Bone marrow (tissue), 2 donors: Measurements from ENCODE around the gene ACSF3.

Experiments
- DNase-seq, 2 donors: peaks; one replicate each; lab custom pipeline; 2025; lab: John Stamatoyannopoulos, UW

The ACSF3 gene

DNA sequence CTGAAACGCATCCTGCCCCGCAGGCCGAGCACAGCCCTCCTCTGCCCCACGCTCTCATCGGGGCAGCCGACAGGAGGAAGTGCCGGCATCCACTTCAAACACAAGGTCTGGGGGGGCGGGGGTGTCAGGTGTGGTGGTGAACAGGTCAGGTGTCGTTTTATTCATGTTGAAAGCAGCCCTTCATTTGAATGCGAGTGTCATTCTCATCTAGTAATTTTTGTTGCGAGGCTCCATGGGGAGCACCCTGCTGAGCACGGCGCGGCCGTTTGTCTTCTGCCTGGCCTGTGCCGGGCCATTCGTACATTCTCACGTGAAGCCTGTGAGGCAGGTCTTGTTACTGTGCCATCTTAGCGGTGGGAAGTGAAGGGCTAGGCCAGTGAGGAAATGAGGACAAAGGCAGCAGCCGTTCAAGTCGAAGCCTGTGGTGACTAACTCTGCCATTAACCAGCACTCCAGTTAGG is 1.9 kb downstream of the ACSF3 start:
- no peak for DNase-seq

GRCh38 chr16:89096042-89096717 is 2.5 kb downstream of the ACSF3 start:
- no peak for DNase-seq

DNA sequence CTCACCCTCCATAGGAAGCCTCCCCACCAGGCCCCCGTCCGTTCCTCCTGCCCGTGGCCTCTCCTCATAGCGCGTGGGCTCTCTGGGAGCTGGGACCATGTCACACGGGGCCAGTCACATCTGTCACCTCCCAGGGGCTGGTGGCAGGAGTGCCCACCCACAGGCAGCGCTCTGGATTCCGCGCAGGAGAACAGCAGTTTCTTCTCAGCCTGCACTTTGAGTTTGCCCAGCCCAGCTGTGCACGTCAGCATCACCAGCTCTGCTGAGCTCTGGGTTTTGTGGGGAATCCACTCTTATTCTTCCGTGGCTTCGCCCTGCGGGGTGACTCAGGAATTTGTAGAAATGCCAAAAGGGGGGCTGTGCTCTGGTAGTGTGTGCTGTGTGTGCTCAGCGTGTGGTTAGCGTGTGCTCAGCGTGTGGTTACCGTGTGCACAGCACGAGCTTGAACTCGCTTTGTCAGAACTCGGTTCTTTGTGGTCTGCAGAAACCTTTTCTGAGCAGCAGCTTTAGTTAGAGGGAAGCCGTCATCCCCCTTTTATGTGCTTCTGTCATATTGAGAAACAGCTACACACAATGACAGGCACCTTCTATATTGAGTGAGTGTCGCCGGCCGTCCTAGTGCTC is 3.2 kb downstream of the ACSF3 start:
- DNase-seq, result no peak

DNA sequence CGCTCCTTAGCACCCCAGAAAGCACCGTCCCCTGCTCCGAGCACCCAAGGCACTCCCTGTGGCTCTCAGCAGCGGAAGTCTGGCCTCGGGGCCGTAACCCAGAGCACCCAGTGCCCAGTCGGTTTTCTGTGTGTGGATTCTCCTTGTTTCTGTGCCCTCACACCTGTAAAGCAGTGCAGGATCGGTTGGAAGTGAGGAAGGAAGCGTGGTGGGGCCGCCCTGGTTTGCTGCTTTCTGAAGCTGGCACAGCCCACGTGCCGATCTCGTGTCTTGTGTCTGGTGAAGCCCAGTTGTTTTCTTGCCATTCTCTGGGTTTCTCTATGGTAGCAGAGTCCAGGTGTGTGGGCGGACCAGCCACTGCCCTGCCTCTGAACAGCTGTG is 3.7 kb downstream of the ACSF3 start:
- DNase-seq, result no peak

DNA sequence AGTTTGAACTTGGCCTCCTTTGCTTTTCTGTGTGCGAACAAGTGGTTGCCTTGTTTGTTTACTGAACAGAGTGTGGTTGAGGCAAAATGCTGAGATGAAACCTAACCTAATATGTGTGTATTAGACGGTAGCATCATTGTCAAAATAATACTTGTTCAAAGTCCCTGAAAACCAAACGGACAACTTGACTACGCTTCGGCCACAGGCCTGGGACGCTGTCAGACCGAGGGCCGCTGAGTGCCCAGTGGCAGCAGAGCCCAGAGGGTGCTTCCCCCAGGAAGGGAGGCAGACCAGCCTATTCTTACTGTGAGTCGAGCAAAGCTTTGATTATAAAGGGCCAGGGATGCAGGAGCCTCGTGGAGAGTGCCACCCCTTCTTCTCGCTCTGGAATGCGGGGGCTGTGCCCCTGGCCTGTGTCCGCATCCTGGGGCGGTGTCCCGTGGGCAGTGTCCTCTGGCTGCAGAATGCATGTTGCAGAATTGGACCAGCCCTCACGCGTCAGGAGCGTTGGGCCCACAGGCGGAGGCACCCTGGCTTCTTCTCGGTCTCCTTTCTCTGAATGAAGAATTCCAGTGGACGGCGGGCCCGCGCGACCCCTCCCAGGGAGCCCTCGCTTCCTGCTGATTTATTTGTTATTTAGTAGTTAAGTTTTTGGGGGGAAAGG is 5.2 kb downstream of the ACSF3 start:
- no peak for DNase-seq

DNA sequence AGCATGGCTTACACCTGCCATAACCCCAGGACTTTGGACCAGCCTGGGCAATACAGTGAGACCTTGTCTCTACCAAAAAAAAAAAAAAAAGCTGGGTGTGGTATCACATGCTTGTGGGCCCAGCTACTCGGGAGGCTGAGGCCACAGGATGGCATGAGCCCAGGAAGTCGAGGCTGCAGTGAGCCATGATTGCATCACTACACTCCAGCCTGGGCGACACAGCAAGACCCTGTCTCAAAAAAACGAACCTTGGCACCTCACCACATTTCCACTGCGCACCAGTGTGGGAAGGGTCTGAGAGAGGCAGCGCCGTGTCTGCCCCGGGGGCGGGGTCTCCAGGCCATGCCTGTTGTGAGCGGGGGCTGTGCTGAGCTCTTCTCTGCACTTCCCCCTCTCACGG is 6.3 kb downstream of the ACSF3 start:
- no peak for DNase-seq

DNA sequence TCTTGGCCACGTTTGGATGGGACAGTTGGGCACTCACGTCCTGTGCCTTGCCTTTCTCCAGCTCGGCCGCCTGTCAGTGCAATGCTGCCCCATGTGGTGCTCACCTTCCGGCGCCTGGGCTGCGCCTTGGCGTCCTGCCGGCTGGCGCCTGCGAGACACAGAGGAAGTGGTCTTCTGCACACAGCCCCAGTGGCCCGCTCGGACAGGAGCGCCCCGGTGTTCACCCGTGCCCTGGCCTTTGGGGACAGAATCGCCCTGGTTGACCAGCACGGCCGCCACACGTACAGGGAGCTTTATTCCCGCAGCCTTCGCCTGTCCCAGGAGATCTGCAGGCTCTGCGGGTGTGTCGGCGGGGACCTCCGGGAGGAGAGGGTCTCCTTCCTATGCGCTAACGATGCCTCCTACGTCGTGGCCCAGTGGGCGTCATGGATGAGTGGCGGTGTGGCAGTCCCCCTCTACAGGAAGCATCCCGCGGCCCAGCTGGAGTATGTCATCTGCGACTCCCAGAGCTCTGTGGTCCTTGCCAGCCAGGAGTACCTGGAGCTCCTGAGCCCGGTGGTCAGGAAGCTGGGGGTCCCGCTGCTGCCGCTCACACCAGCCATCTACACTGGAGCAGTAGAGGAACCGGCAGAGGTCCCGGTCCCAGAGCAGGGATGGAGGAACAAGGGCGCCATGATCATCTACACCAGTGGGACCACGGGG is 7.1 kb downstream of the ACSF3 start:
- DNase-seq, result no peak

DNA sequence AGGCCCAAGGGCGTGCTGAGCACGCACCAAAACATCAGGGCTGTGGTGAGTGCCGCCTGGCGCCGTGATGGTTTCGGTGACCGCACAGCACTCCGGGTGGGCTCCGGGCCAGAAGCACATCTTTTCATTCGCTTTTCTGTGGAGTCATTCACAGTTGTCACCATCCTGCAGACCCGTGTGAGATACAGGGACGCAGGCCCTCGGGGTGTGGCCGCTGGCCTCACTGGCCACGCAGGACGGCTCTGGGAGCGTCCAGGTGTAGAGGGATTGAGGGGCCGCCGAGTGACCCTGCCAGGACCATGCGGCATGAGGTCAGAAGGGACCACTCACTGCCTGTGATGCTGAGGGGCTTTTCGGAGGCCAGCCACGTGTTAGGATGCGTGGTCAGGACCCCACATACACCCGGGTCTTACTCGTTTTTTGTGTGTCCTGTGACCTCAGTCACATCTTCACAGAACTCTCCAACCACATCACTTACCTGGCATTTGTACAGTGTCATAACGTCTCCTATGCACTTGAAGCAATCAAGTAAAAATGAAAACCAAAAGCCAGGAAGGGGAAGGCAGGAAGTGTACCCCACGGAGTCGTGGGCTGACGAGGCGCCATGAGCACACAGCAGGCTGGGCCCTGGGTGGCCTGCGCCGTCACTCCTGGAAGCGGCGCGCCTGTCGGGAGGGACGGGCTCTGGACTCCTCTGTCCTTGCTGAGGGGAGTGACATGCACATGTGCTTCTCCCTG is 7.8 kb downstream of the ACSF3 start:
- DNase-seq, result no peak

DNA sequence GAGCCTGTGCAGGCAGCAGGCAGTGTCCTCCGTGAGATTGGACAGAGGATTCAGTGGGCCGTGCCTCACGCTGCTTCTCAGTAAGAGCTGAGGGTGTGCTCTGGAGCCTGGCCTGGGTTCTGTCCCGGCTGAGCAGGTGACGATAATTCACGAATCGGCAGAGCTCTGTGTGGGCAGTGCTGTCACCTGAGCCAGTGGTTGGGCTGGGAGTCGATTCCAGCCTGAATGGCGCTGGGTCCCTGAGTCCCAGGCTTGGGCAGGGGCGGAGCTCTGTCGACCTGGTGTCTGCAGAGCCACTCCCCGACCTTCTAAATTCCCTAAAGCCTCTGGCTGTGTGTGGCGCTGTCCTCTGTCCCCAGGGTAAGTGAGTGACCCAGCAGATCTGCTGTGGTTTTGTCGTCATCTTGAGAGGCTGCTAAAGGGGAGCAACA is 8.4 kb downstream of the ACSF3 start:
- DNase-seq, result no peak

DNA sequence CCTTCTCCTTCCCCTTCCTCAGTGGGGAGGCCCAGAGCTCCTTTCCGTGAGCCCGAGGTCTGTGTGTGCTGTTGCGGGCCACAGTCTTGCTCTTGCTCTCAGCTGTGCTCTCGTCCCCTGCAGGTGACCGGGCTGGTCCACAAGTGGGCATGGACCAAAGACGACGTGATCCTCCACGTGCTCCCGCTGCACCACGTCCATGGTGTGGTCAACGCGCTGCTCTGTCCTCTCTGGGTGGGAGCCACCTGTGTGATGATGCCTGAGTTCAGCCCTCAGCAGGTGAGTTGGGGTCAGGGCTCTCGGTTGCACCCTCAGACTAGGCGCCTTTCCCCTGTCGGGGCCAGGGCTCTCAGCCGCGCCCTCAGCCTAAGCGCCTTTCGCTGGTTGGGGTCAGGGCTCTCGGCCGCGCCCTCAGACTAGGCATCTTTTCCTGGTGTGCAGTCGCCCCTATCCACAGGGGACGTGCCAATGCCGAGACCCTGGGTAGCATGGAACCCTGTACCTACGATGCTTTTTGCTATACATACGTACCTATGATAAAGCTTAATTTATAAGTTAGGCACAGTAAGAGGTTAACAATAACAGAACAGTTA is 8.9 kb downstream of the ACSF3 start:
- no peak for DNase-seq

GRCh38 chr16:89103156-89103555 is 9.5 kb downstream of the ACSF3 start:
- DNase-seq, result no peak

GRCh38 chr16:89103781-89104180 is 10.1 kb downstream of the ACSF3 start:
- no peak for DNase-seq

GRCh38 chr16:89104303-89104702 is 10.7 kb downstream of the ACSF3 start:
- DNase-seq, result no peak

GRCh38 chr16:89104930-89105571 is 11.4 kb downstream of the ACSF3 start:
- no peak for DNase-seq

DNA sequence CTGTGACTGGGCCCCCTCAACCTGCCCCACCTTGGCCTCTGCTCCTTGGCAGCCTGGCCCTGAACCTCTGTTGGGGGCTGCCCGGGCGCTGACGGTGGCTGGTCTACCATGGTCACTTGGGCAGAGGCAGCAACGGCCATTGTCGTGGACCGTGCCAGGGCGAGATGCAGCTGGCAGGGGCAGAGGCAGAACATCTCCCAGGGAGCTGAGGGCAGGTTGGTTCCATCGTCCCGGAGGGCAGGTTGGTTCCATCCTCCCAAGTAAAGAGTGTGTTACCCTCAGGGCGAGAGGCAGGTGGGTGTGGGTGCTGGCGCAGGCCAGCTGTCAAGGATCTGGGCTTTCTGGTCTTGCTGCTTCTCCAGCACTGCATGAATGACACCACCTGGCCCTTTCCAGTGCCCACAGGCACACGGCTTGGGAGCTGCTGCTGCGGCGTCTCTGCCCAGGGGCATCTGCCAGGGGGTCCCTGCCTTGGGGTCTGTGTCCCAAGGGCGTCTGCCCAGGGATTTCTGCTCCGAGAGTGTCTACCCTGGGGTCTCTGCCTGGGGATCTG is 12.0 kb downstream of the ACSF3 start:
- DNase-seq, result no peak

DNA sequence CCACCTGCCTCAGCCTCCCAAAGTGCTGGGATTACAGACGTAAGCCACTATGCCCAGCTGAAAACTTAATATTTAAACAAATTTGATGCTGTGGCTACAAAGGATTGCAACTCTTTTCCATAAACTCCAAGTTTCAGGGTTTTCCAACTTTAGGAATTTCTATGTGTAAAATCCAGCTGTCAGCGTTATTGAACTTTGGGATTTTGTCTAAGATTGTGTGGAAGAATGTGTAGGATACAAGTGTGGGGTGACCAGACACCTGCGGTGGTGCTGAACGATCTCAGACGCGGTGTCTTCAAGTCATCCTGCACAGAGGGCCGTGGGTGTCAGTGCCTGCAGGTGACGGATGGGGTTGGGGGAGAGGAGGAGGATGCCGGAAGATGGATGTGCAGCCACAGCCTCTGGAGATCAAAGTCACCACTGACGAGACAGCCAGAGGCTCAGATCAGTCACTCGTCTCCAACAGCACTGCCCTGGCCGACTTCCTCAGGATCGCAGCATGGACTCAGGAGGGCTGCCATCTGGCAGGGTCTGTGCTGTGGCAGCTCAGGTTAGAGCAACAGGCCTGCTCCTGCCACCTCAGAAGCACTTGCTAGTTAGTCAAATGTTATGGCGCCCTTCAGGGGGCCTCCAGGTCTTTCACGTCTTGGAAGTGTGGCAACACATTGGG is 13.0 kb downstream of the ACSF3 start:
- no peak for DNase-seq

- DNase-seq, result no peak
Observed at GRCh38 chr16:89107203-89107582, 13.5 kb downstream of the ACSF3 start.

GRCh38 chr16:89108416-89108815 is 14.8 kb downstream of the ACSF3 start:
- DNase-seq, result no peak

DNA sequence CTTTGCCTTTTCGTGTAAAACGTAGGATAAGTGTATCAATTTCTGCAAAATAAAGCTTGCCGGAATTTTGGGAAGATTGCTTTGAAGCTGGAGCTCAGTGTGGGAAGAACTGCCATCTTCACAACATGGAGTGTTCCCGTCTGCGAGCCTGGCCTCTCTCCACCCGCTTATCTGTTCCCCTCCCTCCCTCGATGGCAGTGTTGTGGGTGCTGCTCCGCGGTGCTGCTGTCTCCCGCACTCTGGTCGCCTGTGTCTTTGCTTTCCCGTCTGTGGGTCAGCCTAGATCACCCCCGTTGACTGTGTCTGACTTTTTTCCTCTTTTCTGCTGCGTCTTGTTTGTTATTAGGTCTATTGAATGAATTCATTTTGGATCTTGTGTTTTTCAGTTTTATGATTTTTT is 17.0 kb downstream of the ACSF3 start:
- no peak for DNase-seq

- no peak for DNase-seq
Observed at GRCh38 chr16:89111263-89111662, 17.6 kb downstream of the ACSF3 start.
